IMR-90 (cell line): Measurements from ENCODE around the gene DIP2C. TPM values are rescaled to one million over a fixed set of nuclear protein-coding genes. Genes with fewer than 3 reads are reported as not detected.
A peak's percentile ranks its signal among the peaks of the same experiment; 100 is the strongest.

ENCODE experiments used
- ATAC-seq: fragments of 200-7000 bp; cut with Tn5 transposase; 2 replicates; pipeline ENCODE4 v1.9.1; 2020; ENCODE audit warnings: low read depth, mild to moderate bottlenecking, moderate library complexity
- BruUV-seq: library from RNA; stranded (reverse); fragments of 400-500 nt; replicated peaks from 2 replicates; lab custom pipeline; 2021; lab: Mats Ljungman, UMichigan
- CTCF ChIA-PET: fragments of 300-600 bp; formaldehyde crosslinking; extraction: SDS; loops from one replicate; lab custom pipeline; 2021; ENCODE audit warnings: antibody characterized with exemption; lab: Yijun Ruan, JAX
- POLR2A ChIA-PET: fragments of 300-600 bp; sonication (Branson Sonifier 250); formaldehyde crosslinking; loops from one replicate; lab custom pipeline; 2022; ENCODE audit warnings: antibody characterized with exemption; ENCODE audit not compliant: unreplicated experiment; lab: Charles Lee
- DNase-seq: peaks from one replicate; pipeline ENCODE4 v3.0.0; 2013
- H2AFZ ChIP-seq: replicated peaks from 2 replicates; pipeline ENCODE3; 2013; ENCODE audit warnings: low read length, mild to moderate bottlenecking; ENCODE audit not compliant: poor library complexity
- H2AK5ac ChIP-seq: 2 replicates; pipeline ENCODE4 v1.6.1; 2013; ENCODE audit warnings: low read depth, low read length, inconsistent platforms
- H2AK9ac ChIP-seq: replicated peaks from 2 replicates; pipeline ENCODE3; 2013; ENCODE audit warnings: mild to moderate bottlenecking, low read depth, low read length, moderate library complexity; ENCODE audit not compliant: poor library complexity
- H2BK120ac ChIP-seq: 2 replicates; pipeline ENCODE4 v1.6.1; 2013; ENCODE audit warnings: low read depth, low read length, inconsistent platforms
- H2BK15ac ChIP-seq: 3 replicates; pipeline ENCODE4 v1.6.1; 2013; ENCODE audit warnings: low read depth, low read length, inconsistent platforms
- H2BK20ac ChIP-seq: 2 replicates; pipeline ENCODE4 v1.6.1; 2013; ENCODE audit warnings: low read depth, mild to moderate bottlenecking, inconsistent platforms, low read length, moderate library complexity
- H2BK5ac ChIP-seq: 2 replicates; pipeline ENCODE4 v1.6.1; 2013; ENCODE audit warnings: mild to moderate bottlenecking, low read depth, low read length, inconsistent platforms; ENCODE audit not compliant: poor library complexity, severe bottlenecking
- H3K14ac ChIP-seq: replicated peaks from 2 replicates; pipeline ENCODE4 v1.6.1; 2013; ENCODE audit warnings: low read depth, low read length, inconsistent platforms
- H3K18ac ChIP-seq: 2 replicates; pipeline ENCODE4 v1.6.1; 2013; ENCODE audit warnings: low read depth, low read length, control low read depth
- H3K23ac ChIP-seq: 2 replicates; pipeline ENCODE4 v1.6.1; 2013; ENCODE audit warnings: low read depth, low read length, inconsistent platforms
- H3K27ac ChIP-seq: 2 replicates; pipeline ENCODE4 v1.5.1; 2013; ENCODE audit warnings: mild to moderate bottlenecking, control low read depth, low read length; ENCODE audit not compliant: insufficient read depth
- H3K27me3 ChIP-seq: 2 replicates; pipeline ENCODE4 v1.6.1; 2013; ENCODE audit warnings: low read length; ENCODE audit not compliant: control insufficient read depth, insufficient read depth
- H3K36me3 ChIP-seq: 2 replicates; pipeline ENCODE4 v1.6.1; 2013; ENCODE audit warnings: low read length, mixed read lengths; ENCODE audit not compliant: control insufficient read depth, insufficient read depth
- H3K4ac ChIP-seq: 2 replicates; pipeline ENCODE4 v1.6.1; 2013; ENCODE audit warnings: low read depth, low read length, inconsistent platforms
- H3K4me1 ChIP-seq: 2 replicates; pipeline ENCODE4 v1.6.1; 2013; ENCODE audit warnings: low read length, mixed read lengths; ENCODE audit not compliant: control insufficient read depth, insufficient read depth
- H3K4me2 ChIP-seq: 2 replicates; pipeline ENCODE4 v1.6.1; 2013; ENCODE audit warnings: low read depth, mild to moderate bottlenecking, control low read depth, low read length, moderate library complexity
- H3K4me3 ChIP-seq: 2 replicates; pipeline ENCODE4 v1.5.1; 2013; ENCODE audit warnings: low read depth, mild to moderate bottlenecking, control low read depth, low read length, moderate library complexity; ENCODE audit not compliant: insufficient read depth
- H3K56ac ChIP-seq: 2 replicates; pipeline ENCODE4 v1.6.1; 2013; ENCODE audit warnings: low read length, inconsistent platforms; ENCODE audit not compliant: insufficient read depth; ENCODE audit errors: extremely low read depth
- H3K79me1 ChIP-seq, 2 experiments: 2 replicates each; pipeline ENCODE4 v1.6.1; 2013; ENCODE audit warnings: low read length in 2 of 2, inconsistent platforms in 1 of 2, low read depth in 1 of 2
- H3K9ac ChIP-seq: 2 replicates; pipeline ENCODE4 v1.6.1; 2013; ENCODE audit warnings: low read depth, low read length, control low read depth
- H3K9me1 ChIP-seq: 2 replicates; pipeline ENCODE4 v1.6.1; 2013; ENCODE audit warnings: low read length, inconsistent platforms; ENCODE audit not compliant: insufficient read depth
- H3K9me3 ChIP-seq: 2 replicates; pipeline ENCODE4 v1.6.1; 2013; ENCODE audit warnings: low read length; ENCODE audit not compliant: control insufficient read depth, insufficient read depth
- H4K20me1 ChIP-seq: 2 replicates; pipeline ENCODE4 v1.6.1; 2013; ENCODE audit warnings: low read length, inconsistent platforms; ENCODE audit not compliant: insufficient read depth
- H4K5ac ChIP-seq: 2 replicates; pipeline ENCODE4 v1.6.1; 2013; ENCODE audit warnings: mild to moderate bottlenecking, low read depth, low read length, control low read depth
- H4K8ac ChIP-seq, 2 experiments: 2 replicates each; pipeline ENCODE4 v1.6.1; 2013; ENCODE audit warnings: low read depth in 2 of 2, low read length in 2 of 2, control low read depth in 1 of 2, inconsistent platforms in 1 of 2
- H4K91ac ChIP-seq: 2 replicates; pipeline ENCODE4 v1.6.1; 2013; ENCODE audit warnings: low read depth, low read length, inconsistent platforms; ENCODE audit not compliant: insufficient read depth
- BHLHE40 ChIP-seq: fragments of 150-350 bp; IDR thresholded peaks from 2 replicates; pipeline ENCODE4 v1.6.1; 2016; ENCODE audit warnings: mild to moderate bottlenecking, low read depth, low read length
- CEBPB ChIP-seq: IDR thresholded peaks from 2 replicates; pipeline ENCODE4 v1.6.1; 2012; ENCODE audit warnings: low read depth, low read length, improper control_type of control experiment
- CHD1 ChIP-seq: IDR thresholded peaks from 2 replicates; pipeline ENCODE4 v1.6.1; 2012; ENCODE audit warnings: low read depth, low read length, improper control_type of control experiment
- CTCF ChIP-seq: conservative IDR thresholded peaks from 2 replicates; pipeline ENCODE4 v1.5.1; 2012; ENCODE audit warnings: mild to moderate bottlenecking, low read depth, low read length, improper control_type of control experiment
- FOS ChIP-seq: fragments of 150-350 bp; IDR thresholded peaks from 2 replicates; pipeline ENCODE4 v1.6.1; 2016; ENCODE audit warnings: low read depth, low read length
- RAD21 ChIP-seq: IDR thresholded peaks from 2 replicates; pipeline ENCODE4 v1.6.1; 2012; ENCODE audit warnings: low read length, improper control_type of control experiment
- RCOR1 ChIP-seq: IDR thresholded peaks from 2 replicates; pipeline ENCODE4 v1.6.1; 2012; ENCODE audit warnings: mild to moderate bottlenecking, low read length, improper control_type of control experiment; ENCODE audit not compliant: insufficient replicate concordance
- RFX5 ChIP-seq: IDR thresholded peaks from 2 replicates; pipeline ENCODE4 v1.8.0; 2012; ENCODE audit warnings: low read depth, mild to moderate bottlenecking, low read length, moderate library complexity
- SMC3 ChIP-seq: fragments of 150-350 bp; IDR thresholded peaks from 2 replicates; pipeline ENCODE4 v1.6.1; 2016; ENCODE audit warnings: low read depth, mild to moderate bottlenecking, antibody characterized with exemption, low read length, moderate library complexity
- WGBS, 2 experiments: methylation state at CpG; one replicate each; pipeline versions ENCODE4 v1.1.5 to v1.1.7; 2013; ENCODE audit warnings: missing lambda C conversion rate in 2 of 2; ENCODE audit not compliant: insufficient read length in 1 of 2; ENCODE audit errors: extremely low coverage in 2 of 2; 5-methylcytosine and 5-hydroxymethylcytosine counted together
- dilution Hi-C: fragments of 300-500 bp; cut with HindIII; formaldehyde crosslinking; loops from one replicate; pipeline ENCODE4 v1.14.3; 2018; ENCODE audit warnings: low sequenced_read_pairs; ENCODE audit not compliant: unreplicated experiment
- in situ Hi-C: fragments of 300-500 bp; cut with MboI; formaldehyde crosslinking; loops from 3 replicates; pipeline ENCODE4 v1.14.3; 2019; ENCODE audit warnings: low sequenced_read_pairs, inconsistent platforms, mixed read lengths
- intact Hi-C: fragments of 100-400 bp; cut with micrococcal nuclease; formaldehyde crosslinking; loops from 2 replicates; pipeline ENCODE4 v1.10.0; 2022
- polyA plus RNA-seq, 3 experiments: library from polyadenylated mRNA; depleted of rRNA; stranded (reverse); fragments of >200 nt; gene quantifications; 2 replicates each; pipeline ENCODE4 v1.2.3, GENCODE V29; 2012; ENCODE audit warnings: low replicate concordance in 1 of 3
- total RNA-seq: library from RNA; depleted of rRNA; stranded (reverse); fragments of >200 nt; gene quantifications from 2 replicates; pipeline ENCODE4 v1.2.3, GENCODE V29; 2012
- TF ChIP-seq, protein P1 (sequence below): fragments of 150-350 bp; IDR thresholded peaks from 2 replicates; pipeline ENCODE4 v1.6.1; 2016; ENCODE audit warnings: low read depth, mild to moderate bottlenecking, low read length, moderate library complexity, borderline replicate concordance
- TF ChIP-seq, protein P2 (sequence below): fragments of 150-350 bp; IDR thresholded peaks from 2 replicates; pipeline ENCODE4 v1.6.1; 2017; ENCODE audit warnings: mild to moderate bottlenecking, antibody characterized with exemption, low read length, low read depth

The DIP2C gene
- total and polyA plus RNA-seq, 2 of the 4 experiments (the other 2 are of a cell fraction), result 8.6 to 17.3 TPM

- ChIA-PET CTCF (no interaction called here), POLR2A (no interaction called here)
- H2BK20ac ChIP-seq, result no peak overlapping the region
- dilution Hi-C loops, result no loop called here
- no peaks in the 10 kb centered on the region for H3K27me3 ChIP-seq
- no peak overlapping the region for H3K23ac ChIP-seq
- H3K56ac ChIP-seq, result no peak overlapping the region
- peaks cover 3% of the 10 kb centered on the region for H3K4me1 ChIP-seq
- 90% methylated on average over 17 of the region's 22 CpGs; no CpG with 5 or more reads in 1 of the 2 experiments for WGBS, 2 experiments
- no peak overlapping the region for H3K27ac ChIP-seq
- no peak overlapping the region for H3K4me3 ChIP-seq
- no peak overlapping the region for H2AK5ac ChIP-seq
- H4K8ac ChIP-seq, result no peak overlapping the region
- peaks cover 71% of the 10 kb centered on the region for H4K20me1 ChIP-seq
- ATAC-seq (no peak), DNase-seq (no peak)
- TF ChIP-seq, protein P1, sequence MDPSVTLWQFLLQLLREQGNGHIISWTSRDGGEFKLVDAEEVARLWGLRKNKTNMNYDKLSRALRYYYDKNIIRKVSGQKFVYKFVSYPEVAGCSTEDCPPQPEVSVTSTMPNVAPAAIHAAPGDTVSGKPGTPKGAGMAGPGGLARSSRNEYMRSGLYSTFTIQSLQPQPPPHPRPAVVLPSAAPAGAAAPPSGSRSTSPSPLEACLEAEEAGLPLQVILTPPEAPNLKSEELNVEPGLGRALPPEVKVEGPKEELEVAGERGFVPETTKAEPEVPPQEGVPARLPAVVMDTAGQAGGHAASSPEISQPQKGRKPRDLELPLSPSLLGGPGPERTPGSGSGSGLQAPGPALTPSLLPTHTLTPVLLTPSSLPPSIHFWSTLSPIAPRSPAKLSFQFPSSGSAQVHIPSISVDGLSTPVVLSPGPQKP, result no peak
- TF ChIP-seq RAD21 (no peak), CTCF (no peak), SMC3 (no peak), RCOR1 (no peak), CEBPB (no peak), BHLHE40 (no peak), FOS (no peak), CHD1 (no peak), RFX5 (no peak)
- TF ChIP-seq, protein P2, sequence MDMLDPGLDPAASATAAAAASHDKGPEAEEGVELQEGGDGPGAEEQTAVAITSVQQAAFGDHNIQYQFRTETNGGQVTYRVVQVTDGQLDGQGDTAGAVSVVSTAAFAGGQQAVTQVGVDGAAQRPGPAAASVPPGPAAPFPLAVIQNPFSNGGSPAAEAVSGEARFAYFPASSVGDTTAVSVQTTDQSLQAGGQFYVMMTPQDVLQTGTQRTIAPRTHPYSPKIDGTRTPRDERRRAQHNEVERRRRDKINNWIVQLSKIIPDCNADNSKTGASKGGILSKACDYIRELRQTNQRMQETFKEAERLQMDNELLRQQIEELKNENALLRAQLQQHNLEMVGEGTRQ, result no peak
- no peak overlapping the region for H3K14ac ChIP-seq
- in situ Hi-C loops, result loop anchor here (25.0 kb wide), 1 partner anchor 173 kb away; the partner anchor contains the start of gene DIP2C
- no peak overlapping the region for H3K4ac ChIP-seq
- no peak overlapping the region for H3K4me2 ChIP-seq
- H4K5ac ChIP-seq, result no peak overlapping the region
- no peak overlapping the region for H2BK15ac ChIP-seq
- peak overlapping the region; percentile 68 for H2AK9ac ChIP-seq
- BruUV-seq, result no TSS peak
- no peak overlapping the region for H3K18ac ChIP-seq
- intact Hi-C loops, result loop anchor here (5.0 kb wide), 1 partner anchor 473 kb away; the partner anchor contains the start of gene GTPBP4
- no peak overlapping the region for H2BK120ac ChIP-seq
- H3K79me1 ChIP-seq, result peaks cover 19 to 91% of the 10 kb centered on the region in 2 experiments
- H3K9me1 ChIP-seq, result peaks cover 18% of the 10 kb centered on the region
- H3K9ac ChIP-seq, result no peak overlapping the region
- H4K91ac ChIP-seq, result no peak overlapping the region
- no peaks in the 10 kb centered on the region; the same call in 1 of the 2 replicates for H3K36me3 ChIP-seq
- H3K9me3 ChIP-seq, result no peaks in the 10 kb centered on the region
- H2AFZ ChIP-seq, result no peak overlapping the region
- no peak overlapping the region for H2BK5ac ChIP-seq
These were observed 175.3 kb downstream of the DIP2C start for GRCh38 chr10:514137-514671.
